DOHH2 (cell line): ENCODE results near the gene MVK.

Experiments
- CTCF ChIP-seq: fragments of 200-600 bp; sonication (generic); IDR thresholded peaks from one replicate; pipeline ENCODE4 v1.5.1; 2014; ENCODE audit warnings: antibody characterized with exemption, mild to moderate bottlenecking, low read depth, low read length; ENCODE audit not compliant: poor library complexity, severe bottlenecking
- EZH2phosphoT487 ChIP-seq: fragments of 200-600 bp; sonication (generic); IDR thresholded peaks from 2 replicates; pipeline ENCODE4 v1.6.1; 2017; ENCODE audit warnings: borderline replicate concordance, mild to moderate bottlenecking, antibody characterized with exemption, low read length, moderate library complexity, mixed read lengths

- no peak for TF ChIP-seq CTCF
- TF ChIP-seq EZH2phosphoT487, result no peak
Observed at GRCh38 chr12:109592195-109592904, 18.8 kb downstream of the MVK start.
